Kidney (tissue), 14 donors: ENCODE results near the gene NRP2. TPM values are rescaled to one million over a fixed set of nuclear protein-coding genes. Genes with fewer than 3 reads are reported as not detected.

ENCODE experiments used
- DNase-seq, 5 donors: peaks; one replicate each; pipeline ENCODE4 v3.0.0-alpha.2; 2013 to 2020
- FAIRE-seq: peaks from 2 replicates; lab custom pipeline; 2012; peaks lifted over from hg19 to GRCh38; lab: Jason Lieb, UNC
- H3K27ac ChIP-seq, 2 donors: one replicate each; pipeline ENCODE4 v1.7.0; 2013; ENCODE audit warnings: low read depth in 2 of 2, low read length in 2 of 2, inconsistent platforms in 1 of 2
- H3K27me3 ChIP-seq: one replicate; pipeline ENCODE4 v1.7.1; 2013; ENCODE audit warnings: low read length, inconsistent platforms; ENCODE audit not compliant: control insufficient read depth, insufficient read depth
- H3K36me3 ChIP-seq, 3 donors: one replicate each; pipeline versions ENCODE4 v1.7.0 to v1.7.1; 2013; ENCODE audit warnings: low read length in 3 of 3, control low read depth in 1 of 3, inconsistent platforms in 1 of 3; ENCODE audit not compliant: insufficient read depth in 3 of 3, control insufficient read depth in 2 of 3
- H3K4me1 ChIP-seq, 3 donors: one replicate each; pipeline versions ENCODE4 v1.7.0 to v1.7.1; 2013; ENCODE audit warnings: low read length in 3 of 3, inconsistent platforms in 1 of 3, low read depth in 1 of 3; ENCODE audit not compliant: control insufficient read depth in 2 of 3, insufficient read depth in 2 of 3
- H3K4me3 ChIP-seq, 3 donors: one replicate each; pipeline versions ENCODE4 v1.7.0 to v1.8.1; 2013; ENCODE audit warnings: low read length in 3 of 3, control low read depth in 1 of 3, inconsistent platforms in 1 of 3
- H3K9ac ChIP-seq, 3 donors: one replicate each; pipeline versions ENCODE4 v1.7.0 to v1.7.1; 2013; ENCODE audit warnings: low read length in 3 of 3, control low read depth in 1 of 3, inconsistent platforms in 1 of 3
- H3K9me3 ChIP-seq, 3 donors: one replicate each; pipeline versions ENCODE4 v1.7.0 to v1.7.1; 2013; ENCODE audit warnings: low read length in 3 of 3, control low read depth in 1 of 3, inconsistent platforms in 1 of 3; ENCODE audit not compliant: control insufficient read depth in 2 of 3, insufficient read depth in 1 of 3
- intact Hi-C: fragments of 100-400 bp; cut with DNase I; formaldehyde crosslinking; loops from one replicate; pipeline ENCODE4 v1.11.1; 2022
- polyA plus RNA-seq: library from polyadenylated mRNA; stranded (reverse); fragments of 350-450 nt; fragmentation: Illumina TruSeq; extraction: RNeasy Lipid Tissue Mini Kit (QIAGEN cat#74804); gene quantifications from one replicate; pipeline ENCODE4 v1.2.3, GENCODE V29; 2014; ENCODE audit warnings: low read depth, low replicate concordance; ENCODE audit not compliant: insufficient read depth
- total RNA-seq: library from RNA; stranded (reverse); fragmentation: NEBNext Ultra II Directional; extraction: Animal tissue kit (Norgen Biotek cat#: 25700); gene quantifications from one replicate; pipeline ENCODE4 v1.2.1, GENCODE V29; 2021
- TF ChIP-seq, protein P1 (sequence below): IDR thresholded peaks from 3 replicates; pipeline ENCODE4 v1.5.1; 2012; ENCODE audit warnings: mild to moderate bottlenecking, moderate library complexity, borderline replicate concordance; ENCODE audit not compliant: insufficient read depth; ENCODE audit errors: extremely low read depth
- donor health status: control.
- donor health status: control.
- donor health status: control.
- donor health status: control.
- donor health status: control.
- donor health status: DM: yes; HTN: yes; CAD: no.
- donor health status: Normal renal cell carcinoma (clear cell type).

NRP2 gene
- total and polyA plus RNA-seq, 2 donors from 2014 or later = 2.3 to 37.7 TPM

DNA sequence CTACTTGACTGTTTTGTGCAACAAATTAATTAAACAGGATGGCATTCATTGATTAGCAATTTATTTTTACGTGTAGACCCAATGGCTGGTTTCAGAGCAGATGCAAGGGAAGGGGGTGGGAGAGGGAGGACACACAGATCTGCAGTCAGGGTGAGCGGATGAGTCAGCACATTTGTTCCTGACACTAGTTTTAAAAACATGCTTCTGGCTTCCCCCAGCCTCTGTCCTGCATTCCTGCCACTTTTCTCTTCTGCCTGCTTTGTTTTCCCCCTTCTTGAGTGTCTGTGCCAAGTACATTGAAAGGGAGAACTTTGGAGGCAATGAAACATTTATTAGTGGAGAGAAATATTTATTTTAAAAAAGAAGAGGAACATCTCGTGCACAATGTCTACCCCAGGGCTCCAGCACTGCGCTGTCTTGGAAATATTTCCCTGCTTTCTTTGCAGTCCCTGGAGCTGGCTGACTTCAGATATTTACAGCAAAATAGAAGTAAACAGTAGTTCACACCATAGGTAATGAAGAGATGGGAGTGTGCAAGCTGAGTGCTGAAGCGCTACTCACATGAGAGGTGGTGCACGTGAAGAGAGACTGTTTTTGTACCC is 52.2 kb downstream of the NRP2 start:
- DNase-seq (peak in 3 of 5 donors; percentile 55 to 80 (median 68)), FAIRE-seq (no peak)
- peaks cover 0 to 2% (median 2%) of the 10 kb centered on the region in 3 donors for H3K4me1 ChIP-seq
- TF ChIP-seq, protein P1, sequence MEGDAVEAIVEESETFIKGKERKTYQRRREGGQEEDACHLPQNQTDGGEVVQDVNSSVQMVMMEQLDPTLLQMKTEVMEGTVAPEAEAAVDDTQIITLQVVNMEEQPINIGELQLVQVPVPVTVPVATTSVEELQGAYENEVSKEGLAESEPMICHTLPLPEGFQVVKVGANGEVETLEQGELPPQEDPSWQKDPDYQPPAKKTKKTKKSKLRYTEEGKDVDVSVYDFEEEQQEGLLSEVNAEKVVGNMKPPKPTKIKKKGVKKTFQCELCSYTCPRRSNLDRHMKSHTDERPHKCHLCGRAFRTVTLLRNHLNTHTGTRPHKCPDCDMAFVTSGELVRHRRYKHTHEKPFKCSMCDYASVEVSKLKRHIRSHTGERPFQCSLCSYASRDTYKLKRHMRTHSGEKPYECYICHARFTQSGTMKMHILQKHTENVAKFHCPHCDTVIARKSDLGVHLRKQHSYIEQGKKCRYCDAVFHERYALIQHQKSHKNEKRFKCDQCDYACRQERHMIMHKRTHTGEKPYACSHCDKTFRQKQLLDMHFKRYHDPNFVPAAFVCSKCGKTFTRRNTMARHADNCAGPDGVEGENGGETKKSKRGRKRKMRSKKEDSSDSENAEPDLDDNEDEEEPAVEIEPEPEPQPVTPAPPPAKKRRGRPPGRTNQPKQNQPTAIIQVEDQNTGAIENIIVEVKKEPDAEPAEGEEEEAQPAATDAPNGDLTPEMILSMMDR = no peak
- intact Hi-C loops = no loop called here
- H3K9me3 ChIP-seq = no peaks in the 10 kb centered on the region
- no peaks in the 10 kb centered on the region for H3K36me3 ChIP-seq
- H3K9ac ChIP-seq = no peak overlapping the region
- H3K27me3 ChIP-seq = no peaks in the 10 kb centered on the region
- no peak overlapping the region for H3K27ac ChIP-seq
- no peak overlapping the region for H3K4me3 ChIP-seq

- TF ChIP-seq, protein P1 = no peak
- intact Hi-C loops = no loop called here
- Histone ChIP-seq H3K4me3 (no peak overlapping the region), H3K36me3 (peaks cover 0 to 4% (median 0%) of the 10 kb centered on the region in 3 donors), H3K4me1 (peaks cover 0 to 2% (median 2%) of the 10 kb centered on the region in 3 donors), H3K9ac (no peak overlapping the region), H3K27ac (no peak overlapping the region), H3K9me3 (no peaks in the 10 kb centered on the region), H3K27me3 (no peaks in the 10 kb centered on the region)
- no peak for FAIRE-seq
- DNase-seq = no peak
Observed at GRCh38 chr2:205738117-205738968, 56.0 kb downstream of the NRP2 start.

- no peak overlapping the region for H3K4me3 ChIP-seq
- peaks cover 0 to 2% (median 2%) of the 10 kb centered on the region in 3 donors for H3K4me1 ChIP-seq
- no peaks in the 10 kb centered on the region for H3K9me3 ChIP-seq
- no peak overlapping the region for H3K27ac ChIP-seq
- TF ChIP-seq, protein P1 = no peak
- no peak overlapping the region for H3K9ac ChIP-seq
- intact Hi-C loops = no loop called here
- H3K36me3 ChIP-seq = peaks cover 0 to 4% (median 0%) of the 10 kb centered on the region in 3 donors
- no peaks in the 10 kb centered on the region for H3K27me3 ChIP-seq
- DNase-seq = no peak
- FAIRE-seq = no peak
Observed at GRCh38 chr2:205739620-205740019, 57.3 kb downstream of the NRP2 start.
